Karpas-422 (cell line): Measurements from ENCODE around the gene ZNF579. TPM values are rescaled to one million over a fixed set of nuclear protein-coding genes. Genes with fewer than 3 reads are reported as not detected.
A peak's percentile ranks its signal among the peaks of the same experiment; 100 is the strongest.
"Not testable (repeated sequence)": the region's sequence is repeated elsewhere in the genome, so short reads cannot be mapped to it uniquely, and the experiment has no call there.

Experiments
- DNase-seq: peaks from one replicate; pipeline ENCODE4 v3.0.0-alpha.2; 2015
- H2AFZ ChIP-seq: fragments of 200-600 bp; sonication (generic); 2 replicates; pipeline ENCODE4 v1.6.1; 2014; ENCODE audit warnings: antibody characterized with exemption, low read length, mixed read lengths
- H3K27ac ChIP-seq: fragments of 200-600 bp; sonication (generic); 2 replicates; pipeline ENCODE4 v1.5.1; 2014; ENCODE audit warnings: mild to moderate bottlenecking, low read length, moderate library complexity
- H3K27me3 ChIP-seq: fragments of 200-600 bp; sonication (generic); 2 replicates; pipeline ENCODE4 v1.6.1; 2014; ENCODE audit warnings: low read length, mixed read lengths
- H3K36me3 ChIP-seq: fragments of 200-600 bp; sonication (generic); 2 replicates; pipeline ENCODE4 v1.6.1; 2014; ENCODE audit warnings: low read length, mixed read lengths; ENCODE audit not compliant: insufficient read depth
- H3K4me1 ChIP-seq: fragments of 200-600 bp; sonication (generic); 2 replicates; pipeline ENCODE4 v1.6.1; 2014; ENCODE audit warnings: mild to moderate bottlenecking, low read length, mixed read lengths
- H3K4me2 ChIP-seq: fragments of 200-600 bp; sonication (generic); 2 replicates; pipeline ENCODE4 v1.6.1; 2014; ENCODE audit warnings: low read length, low read depth, mild to moderate bottlenecking; ENCODE audit not compliant: poor library complexity, severe bottlenecking
- H3K4me3 ChIP-seq: fragments of 200-600 bp; sonication (generic); 2 replicates; pipeline ENCODE4 v1.5.1; 2014; ENCODE audit warnings: mild to moderate bottlenecking, antibody characterized with exemption, low read length, mixed read lengths
- H3K79me2 ChIP-seq: fragments of 200-600 bp; sonication (generic); 2 replicates; pipeline ENCODE4 v1.6.1; 2014; ENCODE audit warnings: mild to moderate bottlenecking, low read length, mixed read lengths
- H3K9ac ChIP-seq: fragments of 200-600 bp; sonication (generic); 2 replicates; pipeline ENCODE4 v1.6.0; 2014; ENCODE audit warnings: low read length
- H3K9me2 ChIP-seq: fragments of 200-600 bp; sonication (generic), shearing (Covaris generic); replicated peaks from 2 replicates; pipeline ENCODE4 v1.6.0; 2014; ENCODE audit warnings: mild to moderate bottlenecking, low read length, moderate library complexity; ENCODE audit not compliant: insufficient read depth
- H3K9me3 ChIP-seq: fragments of 300-700, 200-600 bp; sonication (generic); 2 replicates; pipeline ENCODE4 v1.6.1; 2014; ENCODE audit warnings: low read length, mixed read lengths
- H4K20me1 ChIP-seq: fragments of 200-600 bp; sonication (generic); 2 replicates; pipeline ENCODE4 v1.6.1; 2014; ENCODE audit warnings: mild to moderate bottlenecking, antibody characterized with exemption, low read length, low read depth; ENCODE audit not compliant: insufficient read depth
- total RNA-seq: library from RNA; depleted of rRNA; stranded (reverse); fragments of >200 nt; shearing (Covaris generic); gene quantifications from 2 replicates; pipeline ENCODE4 v1.2.3, GENCODE V29; 2014; ENCODE audit warnings: low replicate concordance

Gene ZNF579
- total RNA-seq, 1 experiment from 2014 or later, result 5.0 TPM

DNA sequence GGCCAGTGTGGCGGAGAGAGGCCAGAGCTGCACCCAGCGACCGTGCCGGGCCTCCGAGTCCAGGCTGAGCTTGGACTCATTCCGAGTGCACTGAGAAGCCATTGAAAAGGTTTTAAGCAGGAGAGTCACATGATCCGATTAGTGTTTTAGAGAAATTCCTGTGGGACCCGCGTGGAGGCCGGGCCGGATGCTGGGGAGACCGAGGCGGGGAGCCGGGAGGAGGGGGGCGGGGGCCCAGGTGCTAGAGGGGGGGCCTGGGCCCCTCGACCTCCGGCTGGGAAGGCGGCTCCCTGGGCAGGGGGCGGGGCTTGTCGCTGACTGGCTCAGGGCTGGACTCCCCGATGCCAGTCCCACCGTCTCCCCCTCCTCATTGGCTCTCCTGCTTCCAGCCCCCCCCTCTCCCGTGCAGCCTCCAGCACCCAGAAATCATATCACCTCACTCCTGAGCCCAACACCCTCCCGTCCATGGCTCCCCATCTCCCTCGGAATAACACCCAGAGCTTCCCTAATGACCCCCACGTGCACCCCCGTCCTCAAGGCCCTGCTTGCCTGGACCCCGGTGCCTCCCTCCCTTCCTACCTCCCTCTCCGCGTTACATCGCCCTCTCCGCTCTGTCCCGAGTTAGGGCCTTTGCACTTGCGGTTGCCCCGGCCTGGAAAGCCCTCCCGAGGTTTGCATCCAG lies 5.2 kb upstream of the ZNF579 start:
- peak overlapping the region; percentile 55; the same call in 1 of the 2 replicates for H2AFZ ChIP-seq
- peak; percentile 89 for DNase-seq
- H3K9me3 ChIP-seq, result no peaks in the 10 kb centered on the region
- no peaks in the 10 kb centered on the region for H3K9me2 ChIP-seq
- no peaks in the 10 kb centered on the region for H4K20me1 ChIP-seq
- H3K79me2 ChIP-seq, result peaks cover 5% of the 10 kb centered on the region; the same call in 1 of the 2 replicates
- no peaks in the 10 kb centered on the region for H3K27me3 ChIP-seq
- H3K4me1 ChIP-seq, result peaks cover 28% of the 10 kb centered on the region
- H3K9ac ChIP-seq, result peak overlapping the region; percentile 55
- peak overlapping the region; percentile 66 for H3K4me2 ChIP-seq
- H3K4me3 ChIP-seq, result peak overlapping the region; percentile 48; the same call in 1 of the 2 replicates
- no peak overlapping the region for H3K27ac ChIP-seq
- H3K36me3 ChIP-seq, result no peaks in the 10 kb centered on the region

DNA sequence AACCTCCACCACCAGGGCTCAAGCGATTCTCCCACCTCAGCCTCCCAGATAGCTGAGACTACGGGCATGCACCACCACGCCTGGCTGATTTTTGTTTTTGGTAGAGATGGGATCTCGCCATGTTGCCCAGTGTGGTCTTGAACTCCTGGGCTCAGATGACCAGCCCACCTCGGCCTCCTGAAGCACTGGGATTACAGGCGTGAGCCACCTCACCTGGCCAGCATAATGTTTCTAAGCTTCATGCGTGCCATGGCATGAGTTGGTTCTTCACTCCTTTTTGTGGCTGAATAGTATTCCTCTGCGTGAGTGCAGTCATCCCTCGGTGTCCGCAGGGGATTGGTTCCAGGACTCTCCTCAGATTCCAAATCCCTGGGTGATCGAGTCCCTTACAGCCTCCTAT lies 4.2 kb upstream of the ZNF579 start:
- H2AFZ ChIP-seq, result no peak overlapping the region
- no peak overlapping the region for H3K4me3 ChIP-seq
- H3K27ac ChIP-seq, result no peak overlapping the region
- DNase-seq, result no peak
- H4K20me1 ChIP-seq, result peaks cover 2% of the 10 kb centered on the region
- no peak overlapping the region for H3K4me2 ChIP-seq
- no peaks in the 10 kb centered on the region for H3K9me2 ChIP-seq
- H3K36me3 ChIP-seq, result no peaks in the 10 kb centered on the region
- no peaks in the 10 kb centered on the region for H3K27me3 ChIP-seq
- no peak overlapping the region for H3K9ac ChIP-seq
- no peaks in the 10 kb centered on the region for H3K9me3 ChIP-seq
- peaks cover 13% of the 10 kb centered on the region for H3K79me2 ChIP-seq
- peaks cover 29% of the 10 kb centered on the region for H3K4me1 ChIP-seq

- not testable (repeated sequence) for H3K9me2 ChIP-seq, H2AFZ ChIP-seq, DNase-seq, H3K4me2 ChIP-seq, H3K9ac ChIP-seq, H4K20me1 ChIP-seq, H3K27me3 ChIP-seq, H3K36me3 ChIP-seq, H3K27ac ChIP-seq, H3K9me3 ChIP-seq, H3K4me3 ChIP-seq
- peaks cover 18% of the 10 kb centered on the region for H3K79me2 ChIP-seq
- H3K4me1 ChIP-seq, result peaks cover 34% of the 10 kb centered on the region
Observed at GRCh38 chr19:55583897-55584296, 3.2 kb upstream of the ZNF579 start.

DNA sequence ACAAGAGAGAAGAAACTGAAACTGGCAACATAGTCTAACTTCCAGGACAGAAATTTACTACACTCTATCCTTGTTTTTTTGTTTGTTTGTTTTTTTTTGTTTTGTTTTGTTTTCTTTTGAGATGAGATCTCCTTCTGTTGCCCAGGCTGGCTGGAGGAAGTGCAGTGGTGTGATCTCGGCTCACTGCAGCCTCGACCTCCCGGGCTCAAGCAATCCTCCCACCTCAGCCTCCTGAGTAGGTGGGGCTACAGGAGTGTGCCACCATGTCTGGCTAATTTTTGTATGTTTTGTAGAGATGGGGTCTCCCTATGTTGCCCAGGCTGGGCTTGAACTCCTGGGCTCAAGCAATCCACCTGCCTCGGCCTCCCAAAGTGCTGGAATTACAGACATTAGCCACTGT lies 1.6 kb upstream of the ZNF579 start:
- peaks cover 32% of the 10 kb centered on the region for H3K4me1 ChIP-seq
- DNase-seq, H3K4me3 ChIP-seq, H3K36me3 ChIP-seq, H3K4me2 ChIP-seq, H3K9me3 ChIP-seq, H2AFZ ChIP-seq, H3K9ac ChIP-seq, H3K27me3 ChIP-seq, H3K27ac ChIP-seq, H3K9me2 ChIP-seq: not testable (repeated sequence)
- peaks cover 11% of the 10 kb centered on the region for H4K20me1 ChIP-seq
- H3K79me2 ChIP-seq, result peaks cover 18% of the 10 kb centered on the region

GRCh38 chr19:55581823-55582223 lies 1.2 kb upstream of the ZNF579 start:
- Histone ChIP-seq H3K9me2 (no peaks in the 10 kb centered on the region), H3K9me3 (no peaks in the 10 kb centered on the region), H3K36me3 (peaks cover 6% of the 10 kb centered on the region; the same call in 1 of the 2 replicates), H2AFZ (no peak overlapping the region), H3K27ac (no peak overlapping the region), H3K79me2 (peaks cover 18% of the 10 kb centered on the region), H3K27me3 (no peaks in the 10 kb centered on the region), H4K20me1 (peaks cover 14% of the 10 kb centered on the region), H3K4me3 (no peak overlapping the region), H3K4me1 (peaks cover 28% of the 10 kb centered on the region), H3K9ac (no peak overlapping the region), H3K4me2 (no peak overlapping the region)
- DNase-seq, result no peak

GRCh38 chr19:55581145-55581822 lies 636 bp upstream of the ZNF579 start:
- Histone ChIP-seq H3K9ac (peak overlapping the region; percentile 98), H3K9me3 (no peaks in the 10 kb centered on the region), H2AFZ (peak overlapping the region; percentile 74; the same call in 1 of the 2 replicates), H4K20me1 (peaks cover 14% of the 10 kb centered on the region), H3K4me2 (peak overlapping the region; percentile 78), H3K27ac (no peak overlapping the region), H3K4me1 (peaks cover 23% of the 10 kb centered on the region), H3K36me3 (peaks cover 6% of the 10 kb centered on the region; the same call in 1 of the 2 replicates), H3K79me2 (peaks cover 18% of the 10 kb centered on the region), H3K4me3 (peak overlapping the region; percentile 90), H3K9me2 (no peaks in the 10 kb centered on the region), H3K27me3 (no peaks in the 10 kb centered on the region)
- peak; percentile 64 for DNase-seq

- H4K20me1 ChIP-seq, result peaks cover 14% of the 10 kb centered on the region
- peaks cover 12% of the 10 kb centered on the region for H3K4me1 ChIP-seq
- DNase-seq, result peak; percentile 71
- no peaks in the 10 kb centered on the region for H3K27me3 ChIP-seq
- H2AFZ ChIP-seq, result no peak overlapping the region; the same call in 1 of the 2 replicates
- peaks cover 6% of the 10 kb centered on the region; the same call in 1 of the 2 replicates for H3K36me3 ChIP-seq
- peak overlapping the region; percentile 67 for H3K27ac ChIP-seq
- peak overlapping the region; percentile 78 for H3K4me2 ChIP-seq
- peaks cover 18% of the 10 kb centered on the region for H3K79me2 ChIP-seq
- H3K4me3 ChIP-seq, result peak overlapping the region; percentile 90
- peak overlapping the region; percentile 98 for H3K9ac ChIP-seq
- no peaks in the 10 kb centered on the region for H3K9me3 ChIP-seq
- no peaks in the 10 kb centered on the region for H3K9me2 ChIP-seq
Observed at GRCh38 chr19:55579766-55580621, 654 bp downstream of the ZNF579 start.
